ENCODE measurements around the gene CAPN5. TPM values are rescaled to one million over a fixed set of nuclear protein-coding genes. Genes with fewer than 3 reads are reported as not detected.
A peak's percentile ranks its signal among the peaks of the same experiment; 100 is the strongest.

The CAPN5 gene
- total RNA-seq, 4 donors from 2014 or later: 15.9 to 24.5 (median 19.8) TPM

- no peaks in the 10 kb centered on the region for H3K27me3 ChIP-seq
- H3K4me3 ChIP-seq: no peak overlapping the region
- no peaks in the 10 kb centered on the region for H3K9me3 ChIP-seq
- H3K4me1 ChIP-seq: peaks cover 0 to 32% (median 13%) of the 10 kb centered on the region in 4 donors
- TF ChIP-seq POLR2A (IDR thresholded peaks at IDR 0.05): no peak
- no peak for TF ChIP-seq EP300 (IDR thresholded peaks at IDR 0.05)
- peak; percentile 12 to 48 (median 29) for TF ChIP-seq CTCF (IDR thresholded peaks at IDR 0.05)
- H3K27ac ChIP-seq: no peak overlapping the region
- DNase-seq (ENCODE audit: low spot score in 2 of 2): peak in 1 of 2 donors; percentile 45
- H3K36me3 ChIP-seq: peaks cover 0 to 44% (median 0%) of the 10 kb centered on the region in 3 donors
- WGBS, 2 donors: 57 to 58% methylated on average over 8 of the region's 8 CpGs
Observed at GRCh38 chr11:77113382-77114088, 46.8 kb downstream of the CAPN5 start.

- Histone ChIP-seq H3K36me3 (peaks cover 0 to 50% (median 0%) of the 10 kb centered on the region in 3 donors), H3K27me3 (no peaks in the 10 kb centered on the region), H3K27ac (no peak overlapping the region), H3K4me1 (peaks cover 0 to 28% (median 13%) of the 10 kb centered on the region in 4 donors), H3K9me3 (no peaks in the 10 kb centered on the region), H3K4me3 (no peak overlapping the region)
- WGBS, 2 donors: 92 to 94% methylated on average over 8 to 13 of the region's 13 CpGs
- TF ChIP-seq EP300 (IDR thresholded peaks at IDR 0.05) (no peak), CTCF (IDR thresholded peaks at IDR 0.05) (no peak), POLR2A (IDR thresholded peaks at IDR 0.05) (no peak)
- DNase-seq (ENCODE audit: low spot score in 2 of 2): no peak
Observed at GRCh38 chr11:77114089-77114463, 47.3 kb downstream of the CAPN5 start.

GRCh38 chr11:77115181-77115611 is 48.4 kb downstream of the CAPN5 start:
- no peak for DNase-seq (ENCODE audit: low spot score in 2 of 2)
- H3K27me3 ChIP-seq: no peaks in the 10 kb centered on the region
- peak in 1 of 5 experiments; percentile 10 for TF ChIP-seq CTCF (IDR thresholded peaks at IDR 0.05)
- no peak for TF ChIP-seq POLR2A (IDR thresholded peaks at IDR 0.05)

DNA sequence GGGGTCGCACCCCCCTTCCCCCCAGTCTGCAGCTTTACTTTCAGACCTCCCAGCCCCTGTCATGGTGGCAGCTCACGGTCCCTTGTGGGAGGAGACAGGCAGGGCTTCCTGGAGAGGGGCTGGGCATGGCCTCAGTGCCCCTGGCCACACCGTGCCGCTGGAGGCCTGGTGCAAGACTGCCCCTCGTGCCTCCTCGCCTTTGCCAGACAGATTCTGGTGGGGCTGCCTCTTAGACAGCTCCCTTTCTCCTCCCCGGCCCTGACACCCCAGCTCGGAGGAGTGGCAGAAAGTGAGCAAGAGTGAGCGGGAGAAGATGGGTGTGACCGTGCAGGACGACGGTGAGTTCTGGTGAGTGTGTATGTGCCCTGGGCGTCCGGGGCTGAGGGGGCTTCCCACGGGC is 49.2 kb downstream of the CAPN5 start:
- Histone ChIP-seq H3K4me1 (peaks cover 0 to 10% (median 2%) of the 10 kb centered on the region in 4 donors), H3K4me3 (no peak overlapping the region), H3K27ac (no peak overlapping the region), H3K27me3 (no peaks in the 10 kb centered on the region), H3K9me3 (no peaks in the 10 kb centered on the region), H3K36me3 (peaks cover 0 to 69% (median 0%) of the 10 kb centered on the region in 3 donors)
- TF ChIP-seq EP300 (IDR thresholded peaks at IDR 0.05) (no peak), POLR2A (IDR thresholded peaks at IDR 0.05) (no peak), CTCF (IDR thresholded peaks at IDR 0.05) (no peak)
- whole genome bisulfite sequencing, 2 donors: 88 to 90% methylated on average over 14 to 15 of the region's 15 CpGs
- no peak for DNase-seq (ENCODE audit: low spot score in 2 of 2)

More at GRCh38 chr11:77115181-77115611, 48.4 kb downstream of the CAPN5 start:
- Histone ChIP-seq H3K36me3 (peaks cover 0 to 61% (median 0%) of the 10 kb centered on the region in 3 donors), H3K27ac (no peak overlapping the region), H3K9me3 (no peaks in the 10 kb centered on the region), H3K4me1 (peaks cover 0 to 17% (median 7%) of the 10 kb centered on the region in 4 donors), H3K4me3 (no peak overlapping the region)
- 94% methylated on average over 13 to 16 of the region's 16 CpGs for WGBS, 2 donors

DNA sequence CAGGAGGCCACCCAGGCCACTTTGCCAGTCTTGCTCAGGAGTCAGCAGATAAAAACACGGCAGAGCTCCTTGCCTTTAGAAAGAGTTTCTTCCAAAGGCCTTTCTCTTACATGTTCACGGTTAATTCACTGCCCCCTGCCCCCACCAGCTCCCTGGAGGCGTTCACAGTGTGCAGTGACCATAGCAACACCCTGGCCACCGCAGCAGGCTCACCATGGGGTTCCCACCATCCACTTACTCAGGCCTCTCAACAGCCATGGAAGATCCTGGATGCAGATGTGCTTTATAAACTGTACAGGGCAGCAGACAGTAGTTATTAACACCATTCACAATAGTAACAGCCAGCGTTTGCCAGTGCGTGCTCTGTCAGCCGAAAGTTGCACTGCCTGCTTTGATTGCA is 50.7 kb downstream of the CAPN5 start:
- 59 to 67% methylated on average over 7 of the region's 7 CpGs for WGBS, 2 donors
- Histone ChIP-seq H3K36me3 (peaks cover 0 to 84% (median 0%) of the 10 kb centered on the region in 3 donors), H3K4me3 (no peak overlapping the region), H3K27me3 (no peaks in the 10 kb centered on the region), H3K27ac (no peak overlapping the region), H3K4me1 (peaks cover 0 to 6% (median 0%) of the 10 kb centered on the region in 4 donors), H3K9me3 (no peaks in the 10 kb centered on the region)
- DNase-seq (ENCODE audit: low spot score in 2 of 2): no peak
- TF ChIP-seq POLR2A (IDR thresholded peaks at IDR 0.05) (no peak), CTCF (IDR thresholded peaks at IDR 0.05) (no peak), EP300 (IDR thresholded peaks at IDR 0.05) (no peak)

Data from tibial nerve (tissue), 4 donors.